ENCODE data around the gene GAMT.

DNA sequence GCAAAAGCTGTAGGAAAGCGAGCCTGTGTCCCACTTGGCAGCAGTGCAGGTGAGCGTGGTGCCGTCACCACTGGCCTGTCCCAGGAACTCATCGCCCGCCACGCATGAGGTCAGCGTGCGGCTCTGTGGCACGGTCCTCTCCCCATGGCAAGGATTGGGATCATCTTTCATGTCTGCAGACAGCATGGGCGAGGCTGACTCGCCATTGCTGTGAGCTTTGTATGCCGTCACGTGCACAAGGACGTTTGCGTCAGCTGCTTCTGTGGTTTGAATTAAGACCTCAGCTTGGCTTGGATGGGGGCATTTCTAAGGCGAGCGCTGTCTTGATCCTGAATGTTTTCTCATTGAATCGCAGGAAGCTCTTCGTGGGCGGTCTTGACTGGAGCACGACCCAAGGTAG lies 15.8 kb upstream of the GAMT start:
- TF ChIP-seq, protein P1, sequence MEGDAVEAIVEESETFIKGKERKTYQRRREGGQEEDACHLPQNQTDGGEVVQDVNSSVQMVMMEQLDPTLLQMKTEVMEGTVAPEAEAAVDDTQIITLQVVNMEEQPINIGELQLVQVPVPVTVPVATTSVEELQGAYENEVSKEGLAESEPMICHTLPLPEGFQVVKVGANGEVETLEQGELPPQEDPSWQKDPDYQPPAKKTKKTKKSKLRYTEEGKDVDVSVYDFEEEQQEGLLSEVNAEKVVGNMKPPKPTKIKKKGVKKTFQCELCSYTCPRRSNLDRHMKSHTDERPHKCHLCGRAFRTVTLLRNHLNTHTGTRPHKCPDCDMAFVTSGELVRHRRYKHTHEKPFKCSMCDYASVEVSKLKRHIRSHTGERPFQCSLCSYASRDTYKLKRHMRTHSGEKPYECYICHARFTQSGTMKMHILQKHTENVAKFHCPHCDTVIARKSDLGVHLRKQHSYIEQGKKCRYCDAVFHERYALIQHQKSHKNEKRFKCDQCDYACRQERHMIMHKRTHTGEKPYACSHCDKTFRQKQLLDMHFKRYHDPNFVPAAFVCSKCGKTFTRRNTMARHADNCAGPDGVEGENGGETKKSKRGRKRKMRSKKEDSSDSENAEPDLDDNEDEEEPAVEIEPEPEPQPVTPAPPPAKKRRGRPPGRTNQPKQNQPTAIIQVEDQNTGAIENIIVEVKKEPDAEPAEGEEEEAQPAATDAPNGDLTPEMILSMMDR (conservative IDR thresholded peaks at IDR 0.05), result no peak
- no peak for TF ChIP-seq EZH2 (IDR thresholded peaks at IDR 0.05; ENCODE audit: low read depth)

Data from PC-9 (cell line).